ENCODE measurements around the gene TBC1D26.
"Not testable (repeated sequence)": the region's sequence is repeated elsewhere in the genome, so short reads cannot be mapped to it uniquely, and the experiment has no call there.

Gene TBC1D26

GRCh38 chr17:15782866-15783265 lies 50.8 kb downstream of the TBC1D26 start:
- DNase-seq (ENCODE audit: low read depth, low spot score), result no peak
- no peak overlapping the region for H3K4me3 ChIP-seq (ENCODE audit: low read length)

GRCh38 chr17:15783461-15783860 lies 51.4 kb downstream of the TBC1D26 start:
- no peak overlapping the region for H3K4me3 ChIP-seq (ENCODE audit: low read length)
- H3K36me3 ChIP-seq (ENCODE audit: control insufficient read depth, insufficient read depth, low read length), result no peaks in the 10 kb centered on the region
- no peak for DNase-seq (ENCODE audit: low read depth, low spot score)
- H3K27ac ChIP-seq (ENCODE audit: low read length), result no peak overlapping the region
- WGBS (ENCODE audit: insufficient coverage, insufficient read length), result no CpG with 5 or more reads among the region's 2 CpGs
- no peaks in the 10 kb centered on the region for H3K4me1 ChIP-seq (ENCODE audit: control insufficient read depth, insufficient read depth, low read length)
- no peaks in the 10 kb centered on the region for H3K27me3 ChIP-seq (ENCODE audit: control insufficient read depth, insufficient read depth, low read length)
- H3K9me3 ChIP-seq (ENCODE audit: control insufficient read depth, insufficient read depth, low read length), result 0 out of 2 replicates have a peak, but pooled peaks cover 2% of the 10 kb centered on the region

More at GRCh38 chr17:15782866-15783265, 50.8 kb downstream of the TBC1D26 start:
- Histone ChIP-seq H3K27me3 (ENCODE audit: control insufficient read depth, insufficient read depth, low read length) (no peaks in the 10 kb centered on the region), H3K9me3 (ENCODE audit: control insufficient read depth, insufficient read depth, low read length) (0 out of 2 replicates have a peak, but pooled peaks cover 2% of the 10 kb centered on the region), H3K4me1 (ENCODE audit: control insufficient read depth, insufficient read depth, low read length) (no peaks in the 10 kb centered on the region), H3K27ac (ENCODE audit: low read length) (no peak overlapping the region), H3K36me3 (ENCODE audit: control insufficient read depth, insufficient read depth, low read length) (no peaks in the 10 kb centered on the region)
- no CpG with 5 or more reads among the region's 32 CpGs for WGBS (ENCODE audit: insufficient coverage, insufficient read length)

- H3K36me3 ChIP-seq (ENCODE audit: control insufficient read depth, insufficient read depth, low read length); DNase-seq (ENCODE audit: low read depth, low spot score); H3K9me3 ChIP-seq (ENCODE audit: control insufficient read depth, insufficient read depth, low read length); H3K4me3 ChIP-seq (ENCODE audit: low read length); H3K4me1 ChIP-seq (ENCODE audit: control insufficient read depth, insufficient read depth, low read length); H3K27ac ChIP-seq (ENCODE audit: low read length); H3K27me3 ChIP-seq (ENCODE audit: control insufficient read depth, insufficient read depth, low read length): not testable (repeated sequence)
- no CpG with 5 or more reads among the region's 2 CpGs for WGBS (ENCODE audit: insufficient coverage, insufficient read length)
These were observed 52.3 kb downstream of the TBC1D26 start for GRCh38 chr17:15784351-15784750.

- not testable (repeated sequence) for H3K36me3 ChIP-seq (ENCODE audit: control insufficient read depth, insufficient read depth, low read length); H3K4me1 ChIP-seq (ENCODE audit: control insufficient read depth, insufficient read depth, low read length); H3K4me3 ChIP-seq (ENCODE audit: low read length); H3K9me3 ChIP-seq (ENCODE audit: control insufficient read depth, insufficient read depth, low read length); H3K27ac ChIP-seq (ENCODE audit: low read length); H3K27me3 ChIP-seq (ENCODE audit: control insufficient read depth, insufficient read depth, low read length); DNase-seq (ENCODE audit: low read depth, low spot score)
- no CpG with 5 or more reads among the region's 29 CpGs for WGBS (ENCODE audit: insufficient coverage, insufficient read length)
These were observed 55.4 kb downstream of the TBC1D26 start for GRCh38 chr17:15787363-15788075.

GRCh38 chr17:15788365-15788764 lies 56.3 kb downstream of the TBC1D26 start:
- H3K4me3 ChIP-seq (ENCODE audit: low read length); H3K27ac ChIP-seq (ENCODE audit: low read length); DNase-seq (ENCODE audit: low read depth, low spot score); H3K27me3 ChIP-seq (ENCODE audit: control insufficient read depth, insufficient read depth, low read length); H3K36me3 ChIP-seq (ENCODE audit: control insufficient read depth, insufficient read depth, low read length); H3K4me1 ChIP-seq (ENCODE audit: control insufficient read depth, insufficient read depth, low read length); H3K9me3 ChIP-seq (ENCODE audit: control insufficient read depth, insufficient read depth, low read length): not testable (repeated sequence)
- WGBS (ENCODE audit: insufficient coverage, insufficient read length), result no CpG with 5 or more reads among the region's 2 CpGs
